Measurements from ENCODE around the gene ING5.

ING5 gene

DNA sequence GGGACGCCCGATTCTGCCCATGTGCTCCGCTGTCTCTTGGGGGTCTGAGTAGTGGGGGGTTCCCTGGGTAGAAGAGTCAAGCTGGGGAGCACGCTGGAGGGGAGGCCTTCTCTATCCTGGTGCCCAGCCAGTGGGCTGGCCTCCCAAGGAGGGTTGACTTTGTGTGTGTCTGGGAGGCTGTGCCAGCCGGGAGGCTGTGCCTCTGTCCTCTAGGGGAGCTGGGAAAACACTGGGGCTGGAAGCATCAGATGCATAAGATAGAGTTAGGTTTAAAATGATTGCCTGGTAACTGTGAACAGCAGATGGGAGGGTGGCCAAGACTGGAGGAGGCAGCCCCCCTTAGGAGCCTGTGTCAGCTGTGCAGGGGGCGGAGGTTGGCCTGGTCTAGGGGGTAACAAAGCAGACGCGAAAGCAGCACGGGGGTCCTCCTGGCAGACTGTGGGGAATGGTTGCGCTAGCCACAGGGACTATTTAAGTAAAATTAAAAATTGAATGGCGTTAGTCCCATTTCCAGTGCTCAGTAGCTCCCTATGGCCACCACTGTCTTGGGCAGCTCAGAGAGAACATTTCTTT lies 1.3 kb downstream of the ING5 start:
- peak in 8 of 56 donors; percentile 10 to 65 (median 24) for DNase-seq

GRCh38 chr2:241706537-241706936 lies 4.7 kb downstream of the ING5 start:
- no peak for DNase-seq

DNA sequence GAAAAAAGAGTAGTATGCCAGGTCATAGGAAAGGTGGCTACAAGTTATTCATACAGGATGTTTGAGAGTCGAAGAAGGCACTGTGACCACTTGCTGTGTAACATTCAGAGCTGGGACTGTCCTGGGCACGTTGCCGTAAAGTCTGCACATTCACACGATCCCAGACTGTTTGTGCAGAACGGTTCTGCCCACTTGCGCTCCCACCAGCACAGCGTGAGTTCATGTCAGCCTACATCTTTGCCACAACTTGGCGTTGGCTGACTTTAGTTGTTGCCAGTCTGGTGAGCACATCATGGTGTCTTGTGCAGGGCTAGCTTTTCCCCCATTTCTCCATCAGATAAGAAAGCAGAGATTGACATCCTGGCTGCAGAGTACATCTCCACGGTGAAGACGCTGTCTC lies 7.0 kb downstream of the ING5 start:
- no peak for DNase-seq

GRCh38 chr2:241719093-241719492 lies 17.3 kb downstream of the ING5 start:
- DNase-seq, result no peak

DNA sequence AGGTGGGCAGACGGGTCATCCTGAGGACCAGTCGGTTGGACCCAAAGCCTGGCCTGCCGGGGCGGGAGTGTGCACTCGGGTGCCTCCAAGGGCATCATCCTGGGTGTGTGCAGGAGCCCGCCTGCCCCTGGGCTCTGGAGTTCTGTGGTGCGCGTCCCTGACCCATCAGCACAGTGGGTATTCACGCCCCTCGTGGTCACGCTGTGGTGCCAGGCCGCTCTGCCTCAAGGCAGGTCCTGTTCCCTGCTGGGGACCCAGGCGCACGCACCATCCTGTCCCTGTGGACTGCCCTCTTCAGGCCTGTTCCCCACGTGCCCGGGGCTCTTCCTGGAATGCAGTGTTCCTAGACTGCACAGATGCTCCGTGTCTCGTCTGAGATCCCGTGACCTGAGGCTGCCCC lies 18.3 kb downstream of the ING5 start:
- no peak for DNase-seq

GRCh38 chr2:241720560-241720959 lies 18.7 kb downstream of the ING5 start:
- no peak for DNase-seq

DNA sequence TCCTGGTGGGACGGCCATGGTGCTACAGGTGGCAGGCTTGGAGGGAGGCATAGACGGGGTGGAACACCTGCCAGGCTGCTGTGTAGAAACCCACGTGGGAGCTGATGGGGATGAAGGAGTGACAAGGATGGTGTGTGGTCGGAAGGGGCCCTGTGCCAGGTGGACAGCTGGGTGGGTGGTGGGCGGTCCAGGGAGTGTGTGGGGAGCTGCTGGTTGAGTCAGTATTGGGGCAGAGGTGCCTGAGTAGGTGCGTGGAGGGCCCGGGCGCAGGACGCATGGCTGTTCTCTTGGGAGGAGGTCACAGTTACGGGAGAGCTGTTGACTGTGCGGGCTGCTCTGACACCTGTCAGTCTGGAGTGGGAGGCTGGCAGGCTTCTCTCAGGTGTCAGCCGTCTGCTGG lies 20.0 kb downstream of the ING5 start:
- no peak for DNase-seq

- no peak for DNase-seq
Measured at GRCh38 chr2:241722896-241723454, 21.1 kb downstream of the ING5 start.

DNA sequence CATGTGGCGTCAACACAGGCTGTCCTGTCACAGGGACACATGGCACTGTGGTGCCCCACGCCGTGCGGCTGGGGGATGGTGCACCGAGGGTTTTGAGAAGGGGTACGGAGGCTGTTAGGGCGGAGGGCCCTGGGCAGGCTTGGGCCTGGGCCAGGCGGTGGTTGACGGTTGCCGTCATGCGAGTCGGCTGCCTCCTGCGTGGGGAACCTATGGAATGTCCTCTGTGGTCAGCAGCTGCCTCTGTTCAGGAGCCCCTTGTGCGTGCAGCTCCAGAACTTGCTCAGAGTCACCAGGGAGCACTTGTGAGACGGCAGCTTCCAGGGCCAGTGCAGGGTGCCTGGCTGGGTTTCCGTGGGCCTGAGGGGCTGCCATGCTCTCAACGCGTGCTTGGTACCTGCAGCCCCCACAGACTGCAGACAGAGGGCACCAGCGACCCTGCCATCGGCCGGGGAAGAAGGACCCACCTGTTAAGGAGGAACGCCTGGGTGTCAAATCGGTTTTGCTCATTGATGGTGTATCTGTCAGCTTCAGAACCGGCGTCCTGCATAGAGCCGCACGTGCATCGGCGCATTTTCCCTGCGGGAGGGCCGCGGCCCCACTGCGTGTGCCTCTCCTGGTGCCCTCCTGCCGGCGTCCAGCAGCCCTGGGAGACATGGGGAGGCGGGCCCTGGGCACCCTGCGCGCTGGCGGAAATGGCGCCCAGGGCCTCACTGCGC lies 22.6 kb downstream of the ING5 start:
- no peak for DNase-seq

- no peak for DNase-seq
Measured at GRCh38 chr2:241724975-241725870, 23.4 kb downstream of the ING5 start.

DNA sequence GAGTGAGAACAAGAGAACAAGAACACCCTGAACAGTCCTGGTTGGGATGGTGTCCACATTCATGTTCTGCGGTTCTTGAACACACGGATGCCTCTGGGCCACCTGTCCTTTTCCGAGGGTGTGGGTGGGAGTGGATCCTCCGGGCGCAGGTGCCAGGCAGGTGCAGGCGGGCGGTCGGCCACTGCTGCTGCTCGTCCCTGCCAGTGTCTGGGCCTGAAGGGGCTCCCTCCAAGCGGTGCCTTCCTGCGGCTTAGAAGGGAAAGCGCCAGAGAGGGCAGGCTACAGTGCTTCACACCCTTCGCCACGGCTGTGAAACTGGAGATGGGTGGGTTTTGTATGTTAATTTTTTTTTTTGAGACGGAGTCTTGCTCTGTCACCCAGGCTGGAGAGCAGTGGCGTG lies 24.6 kb downstream of the ING5 start:
- DNase-seq, result no peak

GRCh38 chr2:241728000-241728399 lies 26.2 kb downstream of the ING5 start:
- no peak for DNase-seq

DNA sequence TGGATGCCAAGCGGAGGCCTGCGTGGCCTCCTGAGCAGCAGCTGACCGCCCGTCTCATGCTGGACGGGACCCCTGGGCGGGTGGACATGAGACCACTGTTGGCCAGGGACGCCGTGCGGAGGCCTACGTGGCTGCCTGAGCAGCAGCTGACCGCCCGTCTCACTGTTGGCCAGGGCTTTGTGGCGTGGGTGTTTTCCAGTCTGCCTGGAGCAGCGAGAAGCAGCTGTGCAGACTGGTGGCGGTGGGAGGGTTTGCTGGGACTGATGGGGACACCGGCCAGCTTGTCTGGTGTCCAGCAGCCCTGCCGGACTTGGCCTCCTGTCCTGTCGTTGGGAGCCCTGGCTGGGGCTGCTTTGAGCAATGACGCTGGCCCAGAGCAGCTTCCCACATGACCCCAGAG lies 26.8 kb downstream of the ING5 start:
- peak in 47 of 56 donors; percentile 5 to 86 (median 44) for DNase-seq

DNA sequence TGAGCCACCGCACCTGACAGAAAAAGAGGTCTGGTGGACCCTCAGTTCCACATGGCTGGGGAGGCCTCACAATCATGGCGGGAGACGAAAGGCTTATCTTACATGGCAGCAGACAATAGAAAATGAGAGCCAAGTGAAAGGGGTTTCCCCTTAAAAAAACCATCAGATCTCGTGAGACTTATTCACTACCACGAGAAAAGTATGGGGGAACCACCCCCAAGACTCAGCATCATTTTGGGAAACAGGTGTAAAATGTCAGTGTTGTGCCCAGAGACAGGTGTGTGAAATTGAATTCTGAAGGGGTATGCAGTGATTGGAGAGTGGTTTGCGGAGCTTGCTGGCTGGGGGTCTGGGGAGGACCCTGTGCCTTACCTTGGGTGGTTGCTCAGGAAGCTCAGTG lies 28.0 kb downstream of the ING5 start:
- no peak for DNase-seq

GRCh38 chr2:241730671-241731293 lies 28.9 kb downstream of the ING5 start:
- DNase-seq, result no peak

DNA sequence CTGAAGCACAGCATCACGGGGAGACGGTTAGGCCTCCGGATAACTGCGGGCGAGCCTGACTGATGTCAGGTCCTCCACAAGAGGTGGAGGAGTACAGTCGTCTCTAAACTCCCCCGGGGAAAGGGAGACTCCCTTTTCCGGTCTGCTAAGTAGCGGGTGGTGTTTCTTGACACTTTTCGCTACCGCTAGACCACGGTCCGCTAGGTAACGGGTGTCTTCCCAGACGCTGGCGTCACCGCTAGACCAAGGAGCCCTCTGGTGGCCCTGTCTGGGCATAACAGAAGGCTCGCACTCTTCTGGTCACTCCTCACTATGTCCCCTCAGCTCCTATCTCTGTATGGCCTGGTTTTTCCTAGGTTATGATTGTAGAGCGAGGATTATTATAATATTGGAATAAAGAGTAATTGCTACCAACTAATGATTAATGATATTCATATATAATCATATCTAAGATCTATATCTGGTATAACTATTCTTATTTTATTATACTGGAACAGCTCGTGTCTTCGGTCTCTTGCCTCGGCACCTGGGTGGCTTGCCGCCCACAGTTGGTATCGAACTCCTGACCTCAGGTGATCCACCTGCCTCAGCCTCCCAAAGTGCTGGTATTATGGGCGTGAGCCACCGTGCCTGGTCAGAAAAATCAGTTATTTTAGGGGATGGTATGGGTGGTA lies 30.8 kb downstream of the ING5 start:
- DNase-seq, result peak in 28 of 56 donors; percentile 2 to 82 (median 45)

DNA sequence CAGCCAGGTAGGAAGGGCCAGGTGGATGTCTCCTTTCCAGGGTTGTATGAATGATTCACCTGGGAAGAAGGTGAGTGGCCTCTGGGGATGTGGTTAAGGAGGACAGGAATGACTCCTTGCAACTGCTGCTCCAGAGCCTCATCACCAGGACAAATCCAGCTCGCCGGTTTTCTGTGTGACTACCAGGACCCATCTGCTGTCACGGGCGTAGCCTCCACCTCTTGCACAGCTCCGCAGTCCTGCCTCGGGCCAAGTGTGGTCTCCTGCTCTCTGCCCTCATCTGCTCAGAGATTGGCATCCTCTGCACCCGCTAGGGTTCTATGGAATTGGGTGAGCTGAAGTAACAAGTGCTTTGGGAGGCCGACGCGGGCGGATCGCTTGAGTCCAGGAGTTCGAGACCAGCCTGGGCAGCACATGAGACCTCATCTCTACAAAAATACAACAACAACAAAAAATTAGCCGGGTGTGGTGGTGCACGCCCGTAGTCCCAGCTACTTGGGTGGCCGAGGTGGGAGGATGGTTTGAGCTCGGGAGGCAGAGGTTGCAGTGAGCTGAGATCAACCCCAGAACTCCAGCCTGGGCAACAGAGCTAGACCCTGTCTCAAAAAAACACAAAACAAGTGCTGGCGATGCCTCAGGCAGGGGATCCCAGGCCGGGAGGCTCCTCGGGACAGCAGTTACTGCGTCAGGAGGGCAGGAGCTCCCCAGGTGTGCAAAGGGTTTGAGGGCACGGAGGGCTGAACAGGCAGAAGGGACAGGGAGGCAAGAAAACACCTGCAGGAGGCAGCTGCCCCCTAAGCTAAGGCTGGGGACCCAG lies 31.8 kb downstream of the ING5 start:
- DNase-seq, result no peak

- no peak for DNase-seq
Measured at GRCh38 chr2:241734208-241734466, 32.3 kb downstream of the ING5 start.

GRCh38 chr2:241734467-241735208 lies 32.8 kb downstream of the ING5 start, which contains the start of gene D2HGDH:
TSS of gene D2HGDH (plus strand) at chr2:241734630. CDS start at chr2:241735225, 595 bp downstream.
- peak; percentile 11 to 97 (median 85) for DNase-seq
